GM12801 (cell line): Measurements from ENCODE around the gene GOLT1B.

Experiments
- CTCF ChIP-seq: IDR thresholded peaks from one replicate; pipeline ENCODE4 v1.5.1; 2011; ENCODE audit warnings: control low read depth; ENCODE audit not compliant: insufficient read length; ENCODE audit errors: extremely low read depth

The GOLT1B gene

GRCh38 chr12:21502872-21503271 lies 1.3 kb downstream of the GOLT1B start:
- TF ChIP-seq CTCF: no peak

- no peak for TF ChIP-seq CTCF
Observed at GRCh38 chr12:21505888-21506287, 4.3 kb downstream of the GOLT1B start.

GRCh38 chr12:21507849-21508248 lies 6.3 kb downstream of the GOLT1B start:
- no peak for TF ChIP-seq CTCF

GRCh38 chr12:21509768-21510167 lies 8.2 kb downstream of the GOLT1B start:
- TF ChIP-seq CTCF: no peak

- TF ChIP-seq CTCF: no peak
Observed at GRCh38 chr12:21516281-21516680, 14.7 kb downstream of the GOLT1B start.

GRCh38 chr12:21518451-21518850 lies 16.9 kb downstream of the GOLT1B start:
- TF ChIP-seq CTCF: no peak

GRCh38 chr12:21521541-21521940 lies 20.0 kb downstream of the GOLT1B start:
- TF ChIP-seq CTCF: no peak

- no peak for TF ChIP-seq CTCF
Observed at GRCh38 chr12:21523148-21523547, 21.6 kb downstream of the GOLT1B start.
